Keratinocyte (primary cell): Measurements from ENCODE around the gene CCDC27. TPM values are rescaled to one million over a fixed set of nuclear protein-coding genes. Genes with fewer than 3 reads are reported as not detected.

Experiments used
- DNase-seq: peaks from one replicate; pipeline ENCODE4 v3.0.0-alpha.2; 2011; ENCODE audit warnings: low read depth, missing footprints, low spot score
- FAIRE-seq: peaks from 2 replicates; lab custom pipeline; 2011; peaks lifted over from hg19 to GRCh38; lab: Jason Lieb, UNC
- H2AFZ ChIP-seq: 2 replicates; pipeline ENCODE4 v1.6.0; 2012; ENCODE audit warnings: low read length, control low read depth, inconsistent platforms; ENCODE audit not compliant: control insufficient read depth
- H3K27ac ChIP-seq: 2 replicates; pipeline ENCODE4 v1.5.1; 2011; ENCODE audit warnings: low read length; ENCODE audit not compliant: control insufficient read depth, insufficient read depth
- H3K27me3 ChIP-seq: 3 replicates; pipeline ENCODE4 v1.6.0; 2011; ENCODE audit warnings: low read length; ENCODE audit not compliant: control insufficient read depth, insufficient read depth; ENCODE audit errors: extremely low read depth
- H3K36me3 ChIP-seq, 2 experiments: 2 replicates in 1 of 2; 3 replicates in 1 of 2; pipeline ENCODE4 v1.5.1; 2011; ENCODE audit warnings: low read length in 2 of 2, mild to moderate bottlenecking in 1 of 2; ENCODE audit not compliant: control insufficient read depth in 2 of 2, insufficient read depth in 2 of 2; ENCODE audit errors: extremely low read depth in 1 of 2
- H3K4me1 ChIP-seq: 3 replicates; pipeline ENCODE4 v1.5.1; 2011; ENCODE audit warnings: low read length; ENCODE audit not compliant: control insufficient read depth, insufficient read depth; ENCODE audit errors: extremely low read depth
- H3K4me2 ChIP-seq: 3 replicates; pipeline ENCODE4 v1.6.0; 2011; ENCODE audit warnings: low read depth, low read length; ENCODE audit not compliant: control insufficient read depth, insufficient read depth; ENCODE audit errors: extremely low read depth
- H3K4me3 ChIP-seq, 3 experiments: fragments of 200-600 bp in 1 of 3; sonication (generic) in 1 of 3; 2 replicates in 2 of 3; 3 replicates in 1 of 3; pipeline ENCODE4 v1.5.1; 2011 to 2016; ENCODE audit warnings: low read length in 3 of 3, mild to moderate bottlenecking in 3 of 3, control low read depth in 2 of 3, inconsistent platforms in 1 of 3, low read depth in 1 of 3, mixed read lengths in 1 of 3, mixed run types in 1 of 3, moderate library complexity in 1 of 3; ENCODE audit not compliant: control insufficient read depth in 2 of 3, insufficient read depth in 2 of 3; ENCODE audit errors: extremely low read depth in 1 of 3
- H3K79me2 ChIP-seq: 2 replicates; pipeline ENCODE4 v1.6.0; 2012; ENCODE audit warnings: low read length; ENCODE audit not compliant: control insufficient read depth, insufficient read depth
- H3K9ac ChIP-seq: 3 replicates; pipeline ENCODE4 v1.6.0; 2011; ENCODE audit warnings: low read length; ENCODE audit not compliant: control insufficient read depth, insufficient read depth; ENCODE audit errors: extremely low read depth
- H3K9me1 ChIP-seq: 3 replicates; pipeline ENCODE4 v1.6.0; 2011; ENCODE audit warnings: low read length; ENCODE audit not compliant: control insufficient read depth, insufficient read depth; ENCODE audit errors: extremely low read depth
- H3K9me3 ChIP-seq: 2 replicates; pipeline ENCODE4 v1.5.1; 2012; ENCODE audit warnings: low read depth, low read length; ENCODE audit not compliant: control insufficient read depth
- H4K20me1 ChIP-seq: 3 replicates; pipeline ENCODE4 v1.6.0; 2011; ENCODE audit warnings: low read length; ENCODE audit not compliant: control insufficient read depth, insufficient read depth; ENCODE audit errors: extremely low read depth
- CTCF ChIP-seq, 3 experiments: IDR thresholded peaks in 1 of 3; conservative IDR thresholded peaks in 1 of 3; optimal IDR thresholded peaks in 1 of 3; 2 replicates in 2 of 3; 3 replicates in 1 of 3; pipeline versions ENCODE3 to v1.5.1; 2011; ENCODE audit warnings: low read length in 3 of 3, mild to moderate bottlenecking in 3 of 3, moderate library complexity in 2 of 3, control low read depth in 1 of 3, inconsistent platforms in 1 of 3; ENCODE audit not compliant: insufficient read depth in 2 of 3; ENCODE audit errors: extremely low read depth in 1 of 3
- EZH2 ChIP-seq: IDR thresholded peaks from one replicate; pipeline ENCODE4 v1.6.1; 2012; ENCODE audit warnings: inconsistent platforms, mild to moderate bottlenecking, low read length, moderate library complexity
- dilution Hi-C: fragments of 300-500 bp; cut with MboI; formaldehyde crosslinking; loops from one replicate; pipeline ENCODE4 v1.7.0; 2020; ENCODE audit warnings: low sequenced_read_pairs; ENCODE audit not compliant: extremely low pct_ligation_motif_present
- polyA plus RNA-seq, 5 experiments: library from polyadenylated mRNA; depleted of rRNA in 3 of 5; stranded (reverse) in 3 of 5; stranded (forward) in 1 of 5; unstranded in 1 of 5; fragments of >200 nt; gene quantifications; 1 replicate in 1 of 5; 2 replicates in 3 of 5; 3 replicates in 1 of 5; pipeline versions ENCODE4 v1.2.1 to v1.2.3, GENCODE V29; 2011 to 2012; ENCODE audit warnings: missing spikeins in 2 of 5, low read depth in 1 of 5, low replicate concordance in 1 of 5

Gene CCDC27
- polyA plus RNA-seq, 1 donor (not counting 4 experiments of a cell fraction or from before 2014, with no cell fraction given): not detected

GRCh38 chr1:3777078-3777547, 24.9 kb downstream of the CCDC27 start:
- no peak overlapping the region for H3K9ac ChIP-seq
- DNase-seq (no peak), FAIRE-seq (no peak)
- no peaks in the 10 kb centered on the region for H4K20me1 ChIP-seq
- no peaks in the 10 kb centered on the region for H3K27me3 ChIP-seq
- peaks cover 5% of the 10 kb centered on the region for H3K4me1 ChIP-seq
- no peaks in the 10 kb centered on the region for H3K79me2 ChIP-seq
- H3K9me1 ChIP-seq: no peaks in the 10 kb centered on the region
- no peak overlapping the region for H3K27ac ChIP-seq
- dilution Hi-C loops: no loop called here
- no peaks in the 10 kb centered on the region for H3K9me3 ChIP-seq
- H3K36me3 ChIP-seq: peaks cover 12 to 17% of the 10 kb centered on the region in 2 experiments
- no peak overlapping the region for H3K4me2 ChIP-seq
- TF ChIP-seq EZH2 (no peak), CTCF (optimal IDR thresholded peaks at IDR 0.05 in 1 of 3, IDR thresholded peaks at IDR 0.05 in 1 of 3, conservative IDR thresholded peaks at IDR 0.05 in 1 of 3; ENCODE audit: extremely low read depth in 1 of 3, insufficient read depth in 2 of 3, low read length in 3 of 3) (no peak)
- H3K4me3 ChIP-seq: no peak overlapping the region
- no peak overlapping the region for H2AFZ ChIP-seq

- Histone ChIP-seq H2AFZ (no peak overlapping the region), H3K9ac (no peak overlapping the region), H4K20me1 (no peaks in the 10 kb centered on the region), H3K4me3 (no peak overlapping the region), H3K27me3 (no peaks in the 10 kb centered on the region), H3K9me3 (no peaks in the 10 kb centered on the region), H3K4me2 (no peak overlapping the region), H3K27ac (no peak overlapping the region), H3K9me1 (no peaks in the 10 kb centered on the region), H3K36me3 (peaks cover 17 to 22% of the 10 kb centered on the region in 2 experiments), H3K79me2 (no peaks in the 10 kb centered on the region), H3K4me1 (peaks cover 5% of the 10 kb centered on the region)
- FAIRE-seq (no peak), DNase-seq (no peak)
- no peak for TF ChIP-seq CTCF (optimal IDR thresholded peaks at IDR 0.05 in 1 of 3, IDR thresholded peaks at IDR 0.05 in 1 of 3, conservative IDR thresholded peaks at IDR 0.05 in 1 of 3; ENCODE audit: extremely low read depth in 1 of 3, insufficient read depth in 2 of 3, low read length in 3 of 3)
- no peak for TF ChIP-seq EZH2
- dilution Hi-C loops: no loop called here
These were observed 25.7 kb downstream of the CCDC27 start for GRCh38 chr1:3777647-3778589.
